HL-60 (cell line): ENCODE results near the gene MFN2.

Experiments used
- POLR2AphosphoS5 ChIP-seq: IDR thresholded peaks from 2 replicates; pipeline ENCODE4 v1.6.1; 2012; ENCODE audit warnings: low read depth
- SPI1 ChIP-seq: IDR thresholded peaks from 2 replicates; pipeline ENCODE4 v1.6.1; 2012; ENCODE audit warnings: low read depth, mild to moderate bottlenecking, borderline replicate concordance
- TF ChIP-seq, protein P1 (sequence below): IDR thresholded peaks from one replicate; pipeline ENCODE4 v1.5.1; 2011; ENCODE audit warnings: low read length, control low read depth, inconsistent platforms; ENCODE audit not compliant: insufficient read depth
- TF ChIP-seq, protein P2 (sequence below): IDR thresholded peaks from 2 replicates; pipeline ENCODE4 v1.6.1; 2012; ENCODE audit warnings: low read depth; ENCODE audit not compliant: insufficient replicate concordance

DNA sequence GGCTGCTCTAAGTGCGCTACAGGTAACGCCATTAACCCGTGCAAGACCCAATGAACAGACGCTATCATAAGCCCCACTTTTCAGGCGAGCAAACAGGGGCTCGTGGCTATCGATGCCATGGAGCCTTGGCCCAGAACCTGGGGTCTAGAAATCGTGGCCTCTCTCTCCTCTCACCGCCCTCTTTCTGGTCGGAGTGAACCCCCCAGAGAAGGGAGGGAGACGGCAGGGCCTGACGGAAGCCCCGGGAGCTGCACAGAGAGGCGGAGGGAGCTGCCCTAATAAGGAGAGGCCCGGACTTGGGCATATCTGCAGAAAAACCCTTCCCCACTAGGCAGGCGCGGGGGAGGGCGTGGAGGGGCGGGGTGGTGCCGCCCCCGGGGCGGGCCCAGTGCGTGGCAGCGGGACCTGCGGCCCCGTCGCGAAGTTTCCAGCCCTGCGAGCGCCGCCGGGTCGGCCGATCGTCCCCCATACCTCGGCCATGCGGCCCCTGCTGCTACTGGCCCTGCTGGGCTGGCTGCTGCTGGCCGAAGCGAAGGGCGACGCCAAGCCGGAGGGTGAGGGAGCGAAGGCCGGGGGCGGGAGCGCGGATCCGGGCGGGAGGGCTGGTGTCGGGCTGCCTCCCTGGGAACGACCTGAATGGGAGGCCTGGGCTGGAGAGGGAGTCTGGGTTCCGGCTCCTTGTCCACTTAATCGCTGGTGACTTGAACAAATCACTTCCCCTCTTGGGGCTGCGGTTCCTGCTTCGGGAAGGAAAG lies 45.8 kb upstream of the MFN2 start, which contains the start of gene PLOD1:
- TF ChIP-seq, protein P1, sequence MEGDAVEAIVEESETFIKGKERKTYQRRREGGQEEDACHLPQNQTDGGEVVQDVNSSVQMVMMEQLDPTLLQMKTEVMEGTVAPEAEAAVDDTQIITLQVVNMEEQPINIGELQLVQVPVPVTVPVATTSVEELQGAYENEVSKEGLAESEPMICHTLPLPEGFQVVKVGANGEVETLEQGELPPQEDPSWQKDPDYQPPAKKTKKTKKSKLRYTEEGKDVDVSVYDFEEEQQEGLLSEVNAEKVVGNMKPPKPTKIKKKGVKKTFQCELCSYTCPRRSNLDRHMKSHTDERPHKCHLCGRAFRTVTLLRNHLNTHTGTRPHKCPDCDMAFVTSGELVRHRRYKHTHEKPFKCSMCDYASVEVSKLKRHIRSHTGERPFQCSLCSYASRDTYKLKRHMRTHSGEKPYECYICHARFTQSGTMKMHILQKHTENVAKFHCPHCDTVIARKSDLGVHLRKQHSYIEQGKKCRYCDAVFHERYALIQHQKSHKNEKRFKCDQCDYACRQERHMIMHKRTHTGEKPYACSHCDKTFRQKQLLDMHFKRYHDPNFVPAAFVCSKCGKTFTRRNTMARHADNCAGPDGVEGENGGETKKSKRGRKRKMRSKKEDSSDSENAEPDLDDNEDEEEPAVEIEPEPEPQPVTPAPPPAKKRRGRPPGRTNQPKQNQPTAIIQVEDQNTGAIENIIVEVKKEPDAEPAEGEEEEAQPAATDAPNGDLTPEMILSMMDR: no peak
- TF ChIP-seq SPI1: peak; percentile 92
- TF ChIP-seq, protein P2, sequence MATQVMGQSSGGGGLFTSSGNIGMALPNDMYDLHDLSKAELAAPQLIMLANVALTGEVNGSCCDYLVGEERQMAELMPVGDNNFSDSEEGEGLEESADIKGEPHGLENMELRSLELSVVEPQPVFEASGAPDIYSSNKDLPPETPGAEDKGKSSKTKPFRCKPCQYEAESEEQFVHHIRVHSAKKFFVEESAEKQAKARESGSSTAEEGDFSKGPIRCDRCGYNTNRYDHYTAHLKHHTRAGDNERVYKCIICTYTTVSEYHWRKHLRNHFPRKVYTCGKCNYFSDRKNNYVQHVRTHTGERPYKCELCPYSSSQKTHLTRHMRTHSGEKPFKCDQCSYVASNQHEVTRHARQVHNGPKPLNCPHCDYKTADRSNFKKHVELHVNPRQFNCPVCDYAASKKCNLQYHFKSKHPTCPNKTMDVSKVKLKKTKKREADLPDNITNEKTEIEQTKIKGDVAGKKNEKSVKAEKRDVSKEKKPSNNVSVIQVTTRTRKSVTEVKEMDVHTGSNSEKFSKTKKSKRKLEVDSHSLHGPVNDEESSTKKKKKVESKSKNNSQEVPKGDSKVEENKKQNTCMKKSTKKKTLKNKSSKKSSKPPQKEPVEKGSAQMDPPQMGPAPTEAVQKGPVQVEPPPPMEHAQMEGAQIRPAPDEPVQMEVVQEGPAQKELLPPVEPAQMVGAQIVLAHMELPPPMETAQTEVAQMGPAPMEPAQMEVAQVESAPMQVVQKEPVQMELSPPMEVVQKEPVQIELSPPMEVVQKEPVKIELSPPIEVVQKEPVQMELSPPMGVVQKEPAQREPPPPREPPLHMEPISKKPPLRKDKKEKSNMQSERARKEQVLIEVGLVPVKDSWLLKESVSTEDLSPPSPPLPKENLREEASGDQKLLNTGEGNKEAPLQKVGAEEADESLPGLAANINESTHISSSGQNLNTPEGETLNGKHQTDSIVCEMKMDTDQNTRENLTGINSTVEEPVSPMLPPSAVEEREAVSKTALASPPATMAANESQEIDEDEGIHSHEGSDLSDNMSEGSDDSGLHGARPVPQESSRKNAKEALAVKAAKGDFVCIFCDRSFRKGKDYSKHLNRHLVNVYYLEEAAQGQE: peak; percentile 27
- TF ChIP-seq POLR2AphosphoS5: peak; percentile 67; the same call in 1 of the 2 replicates
